AG09309 (cell line): ENCODE results near the gene OR52N5.

ENCODE experiments used
- DNase-seq: peaks from one replicate; pipeline ENCODE4 v3.0.0-alpha.2; 2010; ENCODE audit warnings: low read depth
- H3K4me3 ChIP-seq: 2 replicates; pipeline ENCODE4 v1.5.1; 2011; ENCODE audit warnings: mild to moderate bottlenecking, low read depth, low read length, moderate library complexity; ENCODE audit not compliant: control insufficient read depth
- CTCF ChIP-seq: IDR thresholded peaks from 2 replicates; pipeline ENCODE4 v1.5.1; 2011; ENCODE audit warnings: mild to moderate bottlenecking, low read depth, low read length, inconsistent platforms; ENCODE audit not compliant: insufficient read depth, control insufficient read depth; ENCODE audit errors: missing control alignments

The OR52N5 gene

DNA sequence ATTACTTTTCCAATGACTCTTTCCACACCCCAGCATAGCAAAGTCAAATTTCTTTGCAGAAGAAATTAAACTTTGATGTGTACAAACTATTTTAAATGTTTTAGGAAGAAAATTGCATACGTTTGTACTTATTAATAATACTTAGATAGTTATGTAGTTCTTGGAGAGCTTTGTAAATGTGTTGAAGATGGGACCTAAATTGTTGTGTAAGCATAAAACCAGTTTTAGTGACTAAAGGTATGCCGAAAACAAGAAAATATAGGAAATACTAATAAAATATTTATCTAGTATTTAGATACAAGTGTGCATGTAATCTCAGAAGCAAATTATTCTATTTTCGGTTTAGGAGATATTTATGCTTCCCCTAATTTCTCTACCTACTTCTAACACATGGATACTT is 33.3 kb downstream of the OR52N5 start:
- no peak for DNase-seq
- no peak overlapping the region for H3K4me3 ChIP-seq
- TF ChIP-seq CTCF: no peak

GRCh38 chr11:5746614-5747013 is 36.5 kb downstream of the OR52N5 start:
- H3K4me3 ChIP-seq: no peak overlapping the region
- no peak for TF ChIP-seq CTCF
- DNase-seq: no peak

GRCh38 chr11:5738431-5738830 is 44.7 kb downstream of the OR52N5 start:
- no peak overlapping the region for H3K4me3 ChIP-seq
- DNase-seq: no peak
- no peak for TF ChIP-seq CTCF

- H3K4me3 ChIP-seq: no peak overlapping the region
- TF ChIP-seq CTCF: no peak
- no peak for DNase-seq
Observed at GRCh38 chr11:5737670-5738392, 45.3 kb downstream of the OR52N5 start.

- peak; percentile 3 for DNase-seq
- TF ChIP-seq CTCF: no peak
- H3K4me3 ChIP-seq: no peak overlapping the region
Observed at GRCh38 chr11:5737091-5737490, 46.1 kb downstream of the OR52N5 start.

GRCh38 chr11:5736396-5736795 is 46.8 kb downstream of the OR52N5 start, which contains the start of gene OR56B1:
Gene OR56B1, plus strand, starts transcription at chr11:5736448. Its CDS starts 69 bp downstream, at chr11:5736517.
- no peak within 1 kb of the TSS for H3K4me3 ChIP-seq
- no peak for TF ChIP-seq CTCF
- no peak for DNase-seq
